ENCODE data around the gene WDR90.

WDR90 gene

GRCh38 chr16:661184-661821 lies 12.1 kb downstream of the WDR90 start:
- no peak for DNase-seq

- no peak for DNase-seq
Measured at GRCh38 chr16:662095-662494, 12.9 kb downstream of the WDR90 start.

- DNase-seq: no peak
Measured at GRCh38 chr16:662597-662996, 13.4 kb downstream of the WDR90 start.

GRCh38 chr16:666572-666971 lies 17.4 kb downstream of the WDR90 start:
- no peak for DNase-seq

GRCh38 chr16:667113-667779 lies 18.1 kb downstream of the WDR90 start:
- DNase-seq: no peak

- DNase-seq: peak; percentile 71 to 88 (median 80)
Measured at GRCh38 chr16:667780-668518, 18.8 kb downstream of the WDR90 start, which contains the start of gene RHOT2. Gene RHOT2 (plus strand): TSS chr16:668132. CDS start chr16:668200, 68 bp downstream.

- peak in 2 of 6 experiments; percentile 32 for DNase-seq
Measured at GRCh38 chr16:668519-669171, 19.5 kb downstream of the WDR90 start.

GRCh38 chr16:669666-670065 lies 20.5 kb downstream of the WDR90 start:
- DNase-seq: no peak

- no peak for DNase-seq
Measured at GRCh38 chr16:670485-671352, 21.6 kb downstream of the WDR90 start.

- DNase-seq: no peak
Measured at GRCh38 chr16:671353-672131, 22.4 kb downstream of the WDR90 start.

GRCh38 chr16:672371-672770 lies 23.2 kb downstream of the WDR90 start:
- no peak for DNase-seq

- DNase-seq: no peak
Measured at GRCh38 chr16:672851-673250, 23.7 kb downstream of the WDR90 start.

- DNase-seq: no peak
Measured at GRCh38 chr16:673399-673991, 24.3 kb downstream of the WDR90 start.

- no peak for DNase-seq
Measured at GRCh38 chr16:674214-674881, 25.2 kb downstream of the WDR90 start.

- DNase-seq: peak in 1 of 6 experiments; percentile 16
Measured at GRCh38 chr16:674968-675883, 26.1 kb downstream of the WDR90 start, which contains the start of gene RHBDL1. Gene RHBDL1 (plus strand): TSS chr16:675671. CDS start chr16:675791, 120 bp downstream.

GRCh38 chr16:675884-676564 lies 26.9 kb downstream of the WDR90 start:
- DNase-seq: no peak

- DNase-seq: no peak
Measured at GRCh38 chr16:676565-676902, 27.4 kb downstream of the WDR90 start.

- peak in 4 of 6 experiments; percentile 21 to 30 (median 24) for DNase-seq
Measured at GRCh38 chr16:676913-677312, 27.7 kb downstream of the WDR90 start.

All from stimulated activated naive CD4-positive, alpha-beta T cell (primary cell).